H1 (cell line): ENCODE measurements around the gene PROP1. TPM values are rescaled to one million over a fixed set of nuclear protein-coding genes. Genes with fewer than 3 reads are reported as not detected.
A peak's percentile ranks its signal among the peaks of the same experiment; 100 is the strongest.

ENCODE experiments used
- CTCF ChIA-PET: fragments of 300-600 bp; sonication (Branson Sonifier 250); formaldehyde crosslinking; loops from one replicate; lab custom pipeline; 2021; ENCODE audit not compliant: partially characterized antibody; lab: Charles Lee
- POLR2A ChIA-PET: fragments of 300-600 bp; sonication (Branson Sonifier 250); formaldehyde crosslinking; loops from one replicate; lab custom pipeline; 2021; ENCODE audit warnings: inconsistent platforms; ENCODE audit not compliant: partially characterized antibody; lab: Charles Lee
- DNase-seq, 2 experiments: peaks; one replicate each; pipeline versions ENCODE4 v3.0.0 to v3.0.0-alpha.2; 2010 to 2022; ENCODE audit warnings: low spot score in 2 of 2, low read depth in 1 of 2, mixed read lengths in 1 of 2
- FAIRE-seq: peaks from 2 replicates; lab custom pipeline; 2011; peaks lifted over from hg19 to GRCh38; lab: Jason Lieb, UNC
- H2AFZ ChIP-seq: 2 replicates; pipeline ENCODE4 v1.8.1; 2012; ENCODE audit warnings: low read length, inconsistent platforms
- H2AK5ac ChIP-seq: 2 replicates; pipeline ENCODE4 v1.6.1; 2013; ENCODE audit warnings: low read depth, low read length
- H2BK120ac ChIP-seq: replicated peaks from 2 replicates; pipeline ENCODE3; 2013; ENCODE audit warnings: low read depth, low read length, inconsistent platforms
- H2BK12ac ChIP-seq: 2 replicates; pipeline ENCODE4 v1.6.1; 2013; ENCODE audit warnings: low read depth, low read length
- H2BK15ac ChIP-seq: 2 replicates; pipeline ENCODE4 v1.6.1; 2013; ENCODE audit warnings: low read length
- H2BK20ac ChIP-seq: 2 replicates; pipeline ENCODE4 v1.6.1; 2013; ENCODE audit warnings: low read length
- H2BK5ac ChIP-seq: 2 replicates; pipeline ENCODE4 v1.6.1; 2013; ENCODE audit warnings: low read depth, low read length
- H3K14ac ChIP-seq: 2 replicates; pipeline ENCODE4 v1.6.1; 2013; ENCODE audit warnings: inconsistent platforms; ENCODE audit not compliant: insufficient read length
- H3K18ac ChIP-seq: 2 replicates; pipeline ENCODE4 v1.6.1; 2013; ENCODE audit warnings: low read length; ENCODE audit errors: extremely low read depth
- H3K23ac ChIP-seq: 2 replicates; pipeline ENCODE4 v1.6.1; 2013; ENCODE audit warnings: inconsistent platforms; ENCODE audit not compliant: insufficient read length
- H3K23me2 ChIP-seq: 2 replicates; pipeline ENCODE4 v1.6.1; 2013; ENCODE audit warnings: low read depth, low read length
- H3K27ac ChIP-seq: 2 replicates; pipeline ENCODE4 v1.6.1; 2011; ENCODE audit warnings: low read depth, low read length, inconsistent platforms
- H3K27me3 ChIP-seq, 4 experiments: replicated peaks in 1 of 4; 1 replicate in 1 of 4; 2 replicates in 3 of 4; pipeline versions ENCODE4 v1.6.1 to v1.8.1; 2011 to 2013; ENCODE audit warnings: low read length in 3 of 4, mild to moderate bottlenecking in 3 of 4, inconsistent platforms in 2 of 4, mixed read lengths in 2 of 4, moderate library complexity in 1 of 4; ENCODE audit not compliant: control insufficient read depth in 3 of 4, insufficient read depth in 3 of 4; ENCODE audit errors: extremely low read depth in 1 of 4
- H3K36me3 ChIP-seq, 4 experiments: 2 replicates each; pipeline versions ENCODE4 v1.6.1 to v1.8.1; 2011 to 2013; ENCODE audit warnings: mild to moderate bottlenecking in 4 of 4, low read length in 3 of 4, moderate library complexity in 2 of 4, control low read depth in 1 of 4, inconsistent platforms in 1 of 4; ENCODE audit not compliant: insufficient read depth in 4 of 4, control insufficient read depth in 2 of 4
- H3K4ac ChIP-seq: replicated peaks from 2 replicates; pipeline ENCODE3; 2013; ENCODE audit warnings: low read length, low read depth, mixed read lengths, inconsistent platforms; ENCODE audit not compliant: insufficient read length
- H3K4me1 ChIP-seq, 4 experiments: replicated peaks in 1 of 4; 1 replicate in 1 of 4; 2 replicates in 3 of 4; pipeline versions ENCODE4 v1.6.1 to v1.8.1; 2011 to 2013; ENCODE audit warnings: low read length in 3 of 4, inconsistent platforms in 2 of 4, mixed read lengths in 1 of 4; ENCODE audit not compliant: insufficient read depth in 4 of 4, control insufficient read depth in 3 of 4
- H3K4me2 ChIP-seq, 2 experiments: 2 replicates each; pipeline versions ENCODE4 v1.6.1 to v1.8.1; 2011 to 2013; ENCODE audit warnings: low read depth in 2 of 2, low read length in 2 of 2, control low read depth in 1 of 2, inconsistent platforms in 1 of 2, mild to moderate bottlenecking in 1 of 2; ENCODE audit not compliant: insufficient read depth in 1 of 2
- H3K4me3 ChIP-seq, 4 experiments: fragments of 200-600, 300-600 bp in 1 of 4; sonication (generic), shearing (Covaris generic), sonication (Bioruptor Twin) in 1 of 4; 2 replicates each; pipeline versions ENCODE4 v1.5.1 to v1.8.1; 2011 to 2016; ENCODE audit warnings: low read length in 4 of 4, low read depth in 3 of 4, control low read depth in 2 of 4, inconsistent platforms in 2 of 4, mild to moderate bottlenecking in 2 of 4, mixed read lengths in 1 of 4, moderate library complexity in 1 of 4; ENCODE audit not compliant: insufficient read depth in 2 of 4; ENCODE audit errors: extremely low read depth in 1 of 4
- H3K56ac ChIP-seq: replicated peaks from 2 replicates; pipeline ENCODE3; 2013; ENCODE audit warnings: low read depth, mild to moderate bottlenecking, mixed read lengths, low read length, inconsistent platforms; ENCODE audit not compliant: insufficient read length
- H3K79me1 ChIP-seq: 2 replicates; pipeline ENCODE4 v1.6.1; 2013; ENCODE audit warnings: low read depth, low read length, control low read depth
- H3K79me2 ChIP-seq, 2 experiments: 2 replicates each; pipeline versions ENCODE4 v1.6.1 to v1.8.1; 2012 to 2013; ENCODE audit warnings: low read length in 2 of 2, mild to moderate bottlenecking in 2 of 2, inconsistent platforms in 1 of 2; ENCODE audit not compliant: insufficient read depth in 2 of 2, control insufficient read depth in 1 of 2
- H3K9ac ChIP-seq, 4 experiments: replicated peaks in 1 of 4; 1 replicate in 1 of 4; 2 replicates in 3 of 4; pipeline versions ENCODE4 v1.6.1 to v1.8.1; 2011 to 2013; ENCODE audit warnings: low read depth in 3 of 4, low read length in 3 of 4, control low read depth in 2 of 4, mild to moderate bottlenecking in 2 of 4, moderate library complexity in 2 of 4, inconsistent platforms in 1 of 4; ENCODE audit errors: extremely low read depth in 1 of 4
- H3K9me3 ChIP-seq, 2 experiments: 2 replicates each; pipeline versions ENCODE4 v1.6.1 to v1.8.1; 2012 to 2013; ENCODE audit warnings: mild to moderate bottlenecking in 2 of 2, moderate library complexity in 2 of 2, control low read depth in 1 of 2, inconsistent platforms in 1 of 2, low read depth in 1 of 2, low read length in 1 of 2, mixed read lengths in 1 of 2; ENCODE audit not compliant: insufficient read depth in 2 of 2
- H4K20me1 ChIP-seq, 2 experiments: replicated peaks in 1 of 2; 2 replicates each; pipeline versions ENCODE3 to v1.8.1; 2011 to 2013; ENCODE audit warnings: inconsistent platforms in 2 of 2, low read length in 2 of 2, mild to moderate bottlenecking in 1 of 2; ENCODE audit not compliant: insufficient read depth in 2 of 2, control insufficient read depth in 1 of 2
- H4K5ac ChIP-seq: 2 replicates; pipeline ENCODE4 v1.6.1; 2013; ENCODE audit warnings: low read length, low read depth, mixed read lengths, inconsistent platforms; ENCODE audit not compliant: insufficient read length
- H4K8ac ChIP-seq: 2 replicates; pipeline ENCODE4 v1.8.0; 2013; ENCODE audit warnings: mild to moderate bottlenecking, moderate library complexity, low read length, inconsistent platforms; ENCODE audit not compliant: insufficient read depth; ENCODE audit errors: extremely low read depth
- H4K91ac ChIP-seq: replicated peaks from 2 replicates; pipeline ENCODE3; 2013; ENCODE audit warnings: low read length, mixed read lengths, inconsistent platforms; ENCODE audit not compliant: insufficient read length
- CEBPB ChIP-seq: IDR thresholded peaks from 2 replicates; pipeline ENCODE4 v1.6.1; 2012; ENCODE audit warnings: low read depth, low read length
- HDAC2 ChIP-seq, 2 experiments: fragments of 300-600 bp in 1 of 2; sonication (generic) in 1 of 2; IDR thresholded peaks; 2 replicates each; pipeline ENCODE4 v1.6.1; 2011 to 2012; ENCODE audit warnings: low read depth in 2 of 2, low read length in 2 of 2, mild to moderate bottlenecking in 2 of 2, moderate library complexity in 2 of 2, borderline replicate concordance in 1 of 2, inconsistent platforms in 1 of 2
- SIN3A ChIP-seq, 2 experiments: IDR thresholded peaks in 1 of 2; conservative IDR thresholded peaks in 1 of 2; 2 replicates each; pipeline ENCODE4 v1.6.1; 2011 to 2012; ENCODE audit warnings: low read length in 2 of 2, improper control_type of control experiment in 1 of 2, low read depth in 1 of 2, mild to moderate bottlenecking in 1 of 2
- SIX5 ChIP-seq: IDR thresholded peaks from 2 replicates; pipeline ENCODE4 v1.6.1; 2011; ENCODE audit warnings: mild to moderate bottlenecking, low read depth, low read length
- WGBS, 2 experiments: shearing (Covaris generic) in 1 of 2; methylation state at CpG; one replicate each; pipeline versions ENCODE4 v1.1.6 to v1.1.7; 2013 to 2015; ENCODE audit warnings: low lambda C conversion rate in 2 of 2, mixed read lengths in 2 of 2, inconsistent platforms in 1 of 2, low coverage in 1 of 2, missing lambda C conversion rate in 1 of 2; ENCODE audit not compliant: insufficient replicate concordance in 2 of 2, insufficient coverage in 1 of 2, insufficient read length in 1 of 2; ENCODE audit errors: extremely low coverage in 1 of 2, missing lambda C conversion rate in 1 of 2; 5-methylcytosine and 5-hydroxymethylcytosine counted together
- polyA plus RNA-seq, 7 experiments: library from polyadenylated mRNA; depleted of rRNA in 3 of 7; stranded (reverse) in 5 of 7; unstranded in 2 of 7; fragments of >200 nt in 5 of 7; fragments of 200-250 nt in 2 of 7; gene quantifications; 1 replicate in 5 of 7; 2 replicates in 1 of 7; 4 replicates in 1 of 7; pipeline versions ENCODE4 v1.2.1 to v1.2.3, GENCODE V29; 2011 to 2013; ENCODE audit warnings: missing spikeins in 2 of 7, mixed read lengths in 2 of 7
- total RNA-seq: library from RNA; stranded (reverse); fragmentation: NEBNext Ultra II Directional; extraction: Animal tissue kit (Norgen Biotek cat#: 25700); gene quantifications from 2 replicates; pipeline ENCODE4 v1.2.1, GENCODE V29; 2021

PROP1 gene
- total and polyA plus RNA-seq, 2 of the 8 experiments (the other 6 are each of a cell fraction or from before 2014, with no cell fraction given), result not detected

- POLR2A ChIA-PET, result no interaction called here
These were observed 747 bp upstream of the PROP1 start for GRCh38 chr5:177996660-177997318.

More at GRCh38 chr5:177996660-177997318, 747 bp upstream of the PROP1 start:
- H3K18ac ChIP-seq, result 0 out of 2 replicates have a peak overlapping the region, but pooled peaks have one; percentile 53
- H3K4me2 ChIP-seq, result peak overlapping the region; percentile 11 to 32; a peak in 1 of 4 replicates
- CTCF ChIA-PET, result interaction anchor here (0.6 to 2.4 kb wide), 2 partner anchors 12 to 17 kb away, joined by 3 to 7 read pairs; no protein-coding TSS in a partner anchor
- no peak overlapping the region for H2BK5ac ChIP-seq
- no peak overlapping the region for H3K27ac ChIP-seq
- H3K4ac ChIP-seq, result no peak overlapping the region
- H3K27me3 ChIP-seq, result no peaks in the 10 kb centered on the region; a peak in 1 of 7 replicates
- H3K4me3 ChIP-seq, result no peak overlapping the region
- no peak overlapping the region for H3K9ac ChIP-seq
- H2BK12ac ChIP-seq, result 0 out of 2 replicates have a peak overlapping the region, but pooled peaks have one; percentile 42
- H3K14ac ChIP-seq, result no peak overlapping the region
- H2AFZ ChIP-seq, result no peak overlapping the region
- H2BK120ac ChIP-seq, result no peak overlapping the region
- H4K8ac ChIP-seq, result no peak overlapping the region; the same call in 1 of the 2 replicates
- DNase-seq (no peak), FAIRE-seq (no peak)
- no peaks in the 10 kb centered on the region for H3K23me2 ChIP-seq
- H3K4me1 ChIP-seq, result peaks cover 0 to 10% (median 5%) of the 10 kb centered on the region in 4 experiments; a peak in 6 of 7 replicates
- TF ChIP-seq SIN3A (conservative IDR thresholded peaks at IDR 0.05 in 1 of 2, IDR thresholded peaks at IDR 0.05 in 1 of 2; ENCODE audit: low read depth in 1 of 2, low read length in 2 of 2) (no peak), CEBPB (peak; percentile 41; the same call in 1 of the 2 replicates), SIX5 (no peak), HDAC2 (IDR thresholded peaks at IDR 0.05; ENCODE audit: borderline replicate concordance in 1 of 2, low read depth in 2 of 2, low read length in 2 of 2) (no peak)
- H2BK15ac ChIP-seq, result no peak overlapping the region
- no peaks in the 10 kb centered on the region for H3K36me3 ChIP-seq
- H4K91ac ChIP-seq, result no peak overlapping the region
- 89% methylated on average over 7 of the region's 7 CpGs; no CpG with 5 or more reads in 1 of the 2 experiments for WGBS, 2 experiments
- peak overlapping the region; percentile 35; the same call in 1 of the 2 replicates for H2BK20ac ChIP-seq
- H3K9me3 ChIP-seq, result no peaks in the 10 kb centered on the region
- no peaks in the 10 kb centered on the region for H3K79me2 ChIP-seq
- no peak overlapping the region for H3K23ac ChIP-seq
- H4K20me1 ChIP-seq, result peaks cover 0 to 2% of the 10 kb centered on the region in 2 experiments
- no peak overlapping the region for H4K5ac ChIP-seq
- H2AK5ac ChIP-seq, result no peak overlapping the region
- H3K56ac ChIP-seq, result no peak overlapping the region
- H3K79me1 ChIP-seq, result no peaks in the 10 kb centered on the region
